NCI-H2081 (cell line): ENCODE data around the gene FRY.

ENCODE experiments used
- DNase-seq, 2 experiments: peaks; one replicate each; lab custom pipeline; 2025; lab: John Stamatoyannopoulos, UW

Gene FRY

DNA sequence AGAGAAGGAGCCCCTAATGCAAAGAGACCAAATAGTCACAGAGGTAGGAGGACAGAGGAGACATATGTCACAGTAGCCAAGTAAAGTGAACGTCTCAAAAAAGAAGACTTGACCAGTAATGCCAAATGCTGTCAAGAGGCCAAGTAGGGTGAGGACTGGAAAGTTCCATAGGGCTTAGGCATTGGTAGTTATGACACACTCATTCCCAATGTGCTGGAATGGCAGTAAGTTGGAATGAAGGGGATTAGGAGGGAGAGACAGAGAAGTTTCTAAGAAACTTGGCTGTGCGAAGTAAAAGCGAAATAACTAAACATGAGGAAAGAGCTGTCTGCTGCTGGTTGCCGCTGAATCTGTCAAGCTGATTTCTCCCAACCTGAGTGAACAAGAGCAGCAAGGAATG, 14.9 kb upstream of the FRY start:
- DNase-seq, result no peak

DNA sequence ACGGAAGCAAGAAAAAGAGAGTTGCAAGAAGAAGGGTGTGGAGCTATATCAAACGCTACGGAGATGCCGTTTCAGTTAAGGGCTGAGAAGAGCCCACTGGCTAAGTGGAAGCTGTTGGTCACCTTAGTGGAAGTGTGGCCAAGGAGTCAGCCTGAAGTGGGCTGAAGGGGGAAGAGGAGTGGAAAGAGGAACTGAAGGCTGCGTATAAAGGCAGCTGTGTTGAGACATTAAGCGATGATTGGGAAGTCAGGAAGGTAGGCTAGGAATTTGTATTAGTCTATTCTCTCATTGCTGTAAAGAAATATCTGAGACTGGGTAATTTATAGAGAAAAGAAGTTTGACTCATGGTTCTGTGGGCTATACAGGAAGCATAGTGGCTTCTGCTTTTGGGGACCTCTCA, 14.1 kb upstream of the FRY start:
- DNase-seq, result no peak

DNA sequence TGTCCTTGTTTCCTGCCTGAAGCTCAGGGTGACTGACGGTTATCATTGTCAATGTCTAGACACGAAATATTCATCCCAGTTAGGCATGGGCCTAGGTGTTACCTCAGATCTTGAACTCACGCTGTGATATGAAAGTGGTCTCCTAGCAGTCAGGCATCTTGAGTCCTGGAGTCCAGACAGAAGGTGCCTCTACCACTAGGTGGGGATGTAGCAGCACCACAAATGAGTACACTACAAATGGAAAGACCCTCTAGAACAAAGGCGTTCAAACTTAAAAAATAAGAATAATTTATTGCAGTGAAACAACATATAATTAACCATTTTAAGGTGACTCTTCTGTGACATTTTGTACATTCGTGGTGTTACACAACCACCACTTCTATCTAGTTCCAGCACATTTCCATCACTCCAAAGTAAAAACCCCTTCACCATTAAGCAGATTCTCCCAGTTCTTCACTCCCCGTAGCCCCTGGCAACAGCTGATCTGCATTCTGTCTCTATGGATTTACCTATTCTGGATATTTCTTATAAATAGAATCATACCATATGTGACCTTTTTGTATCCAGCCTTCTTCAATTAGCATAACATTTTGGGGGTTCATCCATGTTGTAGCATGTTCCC, 11.9 kb upstream of the FRY start:
- peak; percentile 50 to 56 for DNase-seq

DNA sequence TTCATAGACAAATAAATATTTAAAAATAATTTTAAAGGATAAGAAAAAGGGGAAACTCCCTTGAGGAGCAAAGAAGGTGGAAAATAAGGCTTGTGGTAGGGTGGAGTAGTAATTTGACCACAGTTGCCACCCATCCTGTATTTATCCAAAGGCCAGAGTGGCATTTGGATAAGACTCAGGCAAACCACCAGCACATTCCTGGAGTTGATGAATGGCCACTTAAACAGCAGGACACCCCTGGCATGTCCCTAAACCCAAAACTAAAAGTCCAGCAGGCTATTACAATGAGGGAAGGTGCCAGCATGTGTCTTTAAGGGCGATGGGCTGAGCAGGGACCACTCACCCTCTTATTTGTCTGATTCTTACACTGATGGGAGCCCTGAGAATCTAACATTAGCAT, 9.8 kb upstream of the FRY start:
- no peak for DNase-seq

GRCh38 chr13:32022311-32022710, 9.3 kb upstream of the FRY start:
- DNase-seq, result no peak

DNA sequence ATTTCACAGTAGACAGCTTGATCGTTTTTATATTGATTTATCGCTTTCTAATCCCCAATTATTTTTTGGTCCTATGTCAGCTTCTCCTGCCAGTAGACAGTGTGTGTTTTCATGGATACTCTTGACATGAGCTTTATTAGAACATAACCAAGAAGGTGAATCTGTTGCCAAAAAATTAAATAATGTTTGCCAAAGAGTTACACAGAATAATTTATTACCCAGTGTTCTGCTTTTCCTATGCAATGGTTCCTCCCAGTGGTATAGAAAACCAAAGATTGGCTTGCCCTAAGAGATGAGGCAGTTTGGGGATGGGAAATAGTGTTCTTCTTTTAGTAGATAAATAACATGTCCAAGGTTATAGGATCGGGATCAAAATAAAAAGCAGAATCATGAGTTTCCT, 8.5 kb upstream of the FRY start:
- DNase-seq, result no peak

DNA sequence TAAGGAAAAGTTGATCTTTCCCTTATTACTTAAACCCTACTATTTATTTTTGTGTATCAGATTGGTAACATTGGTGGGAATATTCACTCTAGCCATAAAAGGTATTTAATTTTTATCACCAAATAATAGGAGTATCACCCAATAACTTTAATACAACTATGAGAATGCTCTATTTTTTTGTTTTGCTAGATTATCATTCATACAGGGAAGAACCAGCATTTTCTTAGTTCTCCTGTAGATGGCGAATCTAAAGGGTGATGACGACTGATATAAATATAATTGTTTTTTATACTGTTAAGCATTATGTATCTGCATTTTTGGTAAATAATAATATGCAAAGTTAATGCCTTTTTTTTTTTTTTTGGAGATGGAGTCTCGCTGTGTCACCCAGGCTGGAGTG, 7.9 kb upstream of the FRY start:
- no peak for DNase-seq

- no peak for DNase-seq
These were observed 6.8 kb upstream of the FRY start for GRCh38 chr13:32024750-32025149.

GRCh38 chr13:32025730-32026129, 5.8 kb upstream of the FRY start:
- DNase-seq, result peak; percentile 62 to 80

- no peak for DNase-seq
These were observed 5.0 kb upstream of the FRY start for GRCh38 chr13:32026623-32027022.

DNA sequence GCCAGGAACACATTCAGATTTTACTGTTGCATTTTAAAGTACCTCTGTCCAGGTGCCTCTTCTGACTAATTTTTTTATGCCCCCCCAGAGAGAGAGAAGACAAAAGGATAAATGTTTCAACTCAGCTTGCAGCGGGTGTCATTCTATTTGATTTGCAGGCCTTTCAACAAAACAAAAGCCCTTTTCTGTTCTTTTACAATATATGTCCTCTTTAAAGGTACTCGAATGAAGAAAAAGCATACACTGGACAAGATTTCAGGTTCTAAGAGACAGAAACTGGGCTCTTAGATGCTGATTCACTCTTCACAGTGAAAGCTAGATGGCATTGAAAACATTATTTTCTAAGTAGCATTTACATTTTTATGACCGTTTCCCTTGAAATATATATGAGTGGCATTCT, 2.9 kb upstream of the FRY start:
- peak; percentile 46 to 79 for DNase-seq

- DNase-seq, result peak in 1 of 2 experiments; percentile 27
These were observed 1.9 kb upstream of the FRY start for GRCh38 chr13:32029684-32030083.

- DNase-seq, result no peak
These were observed 319 bp downstream of the FRY start for GRCh38 chr13:32031815-32032370.

- DNase-seq, result peak in 1 of 2 experiments; percentile 35
These were observed 1.2 kb downstream of the FRY start for GRCh38 chr13:32032759-32033158.

GRCh38 chr13:32033744-32034143, 2.2 kb downstream of the FRY start:
- peak in 1 of 2 experiments; percentile 71 for DNase-seq

GRCh38 chr13:32035716-32036115, 4.1 kb downstream of the FRY start:
- no peak for DNase-seq

DNA sequence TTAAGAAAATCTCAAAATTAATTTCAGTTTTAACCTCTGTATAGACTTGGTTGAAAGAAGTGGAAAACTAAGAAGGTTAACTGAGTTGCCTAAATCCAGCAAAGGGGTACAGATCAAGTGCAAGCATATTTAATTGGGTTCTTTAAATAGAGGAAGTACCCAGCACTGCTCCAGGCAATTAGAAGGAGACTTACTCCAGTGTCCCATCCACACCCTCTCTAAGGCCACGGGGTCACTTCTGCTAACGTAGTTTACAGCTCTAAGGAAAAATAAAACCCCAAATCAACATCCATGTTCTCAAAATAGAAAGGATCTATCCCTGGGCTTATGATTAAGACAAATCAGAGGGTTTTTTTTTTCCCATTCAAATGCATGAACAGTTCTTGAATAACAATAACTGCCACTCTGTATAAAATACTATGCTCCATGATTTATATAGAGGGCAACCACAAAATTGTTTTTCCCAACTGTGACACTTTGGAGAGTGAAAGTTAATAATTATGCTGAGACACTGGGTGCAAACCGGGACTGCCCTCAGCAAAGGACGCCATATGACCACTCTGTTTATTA, 4.6 kb downstream of the FRY start:
- no peak for DNase-seq

DNA sequence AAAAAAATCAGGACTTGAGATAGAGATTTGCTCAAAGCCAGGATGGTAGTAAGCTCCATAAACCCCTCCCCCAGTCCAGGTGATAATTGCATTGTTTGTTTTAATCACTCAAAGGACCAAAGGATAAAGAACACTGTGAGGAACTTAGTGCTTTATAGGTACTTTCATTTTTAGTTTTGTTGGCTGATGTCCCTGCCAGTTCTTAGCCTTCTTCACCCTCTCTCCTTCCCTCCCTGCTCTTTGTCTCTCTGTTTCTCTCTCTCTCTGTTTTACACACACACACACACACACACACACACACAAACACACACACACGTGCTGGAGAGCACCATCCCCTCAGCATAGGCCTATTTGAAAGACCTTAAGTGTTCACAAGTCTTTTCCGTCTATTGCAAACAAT, 5.2 kb downstream of the FRY start:
- DNase-seq, result peak in 1 of 2 experiments; percentile 36

GRCh38 chr13:32037471-32037870, 5.9 kb downstream of the FRY start:
- DNase-seq, result no peak

DNA sequence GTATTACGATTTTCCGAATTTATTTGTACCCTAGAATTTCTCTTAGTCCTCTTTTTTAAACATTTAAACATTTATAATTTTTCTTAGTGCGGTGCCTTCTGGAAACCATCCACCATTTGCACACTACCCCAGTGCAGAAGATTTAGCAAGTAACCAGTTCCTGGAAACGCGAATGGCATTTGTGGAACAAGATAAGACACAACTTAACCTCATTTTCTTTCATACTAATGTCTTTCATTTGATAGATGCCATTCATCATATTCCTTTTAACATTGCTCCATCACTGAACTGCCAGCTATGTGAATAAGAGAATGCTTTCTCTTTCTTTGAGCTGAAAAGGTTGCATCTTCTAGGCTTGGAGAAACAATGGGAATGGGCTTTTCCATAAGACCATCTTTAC, 6.8 kb downstream of the FRY start:
- no peak for DNase-seq

DNA sequence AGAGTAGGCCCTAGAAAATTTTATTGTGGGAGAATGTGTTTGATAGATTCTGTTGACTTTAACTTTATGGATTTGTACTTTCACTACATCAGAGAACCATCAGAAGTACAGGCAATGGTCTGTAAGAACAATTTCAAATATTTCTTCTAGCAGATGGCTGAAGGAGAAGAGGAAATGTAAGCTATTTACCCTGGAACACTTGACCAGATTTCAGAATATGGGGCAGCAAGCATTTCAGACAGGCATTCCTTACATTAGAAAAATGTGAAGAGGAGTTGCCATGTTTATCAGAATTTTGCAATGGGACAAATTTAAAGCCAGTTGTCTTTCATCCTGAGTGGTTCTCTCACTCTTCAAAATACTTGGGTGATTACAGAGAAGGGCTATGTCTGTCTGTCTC, 7.5 kb downstream of the FRY start:
- no peak for DNase-seq

GRCh38 chr13:32039528-32039927, 8.0 kb downstream of the FRY start:
- no peak for DNase-seq

GRCh38 chr13:32040052-32040642, 8.6 kb downstream of the FRY start:
- DNase-seq, result no peak

- no peak for DNase-seq
These were observed 9.1 kb downstream of the FRY start for GRCh38 chr13:32040689-32041088.
